Measurements from ENCODE around the gene ZNF532. TPM values are rescaled to one million over a fixed set of nuclear protein-coding genes. Genes with fewer than 3 reads are reported as not detected.

Gene ZNF532
- total and polyA plus RNA-seq, 2 donors (not counting 3 experiments of a cell fraction or from before 2014, with no cell fraction given), result 42.3 to 70.1 TPM

- Histone ChIP-seq H3K36me3 (ENCODE audit: control insufficient read depth in 2 of 2, extremely low read depth in 1 of 2, insufficient read depth in 2 of 2, low read length in 2 of 2) (peaks cover 0 to 4% of the 10 kb centered on the region in 2 experiments), H4K20me1 (replicated peaks; ENCODE audit: control insufficient read depth, extremely low read depth, insufficient read depth, low read length) (no peaks in the 10 kb centered on the region), H3K27ac (ENCODE audit: insufficient read depth, low read depth, low read length) (no peak overlapping the region), H3K9ac (replicated peaks; ENCODE audit: extremely low read depth, insufficient read depth, low read length) (no peak overlapping the region), H3K9me3 (replicated peaks; ENCODE audit: control insufficient read depth, insufficient read depth, low read length) (no peaks in the 10 kb centered on the region), H3K4me2 (ENCODE audit: insufficient read depth, low read length) (no peak overlapping the region), H3K79me2 (ENCODE audit: control insufficient read depth, insufficient read depth, low read length) (no peaks in the 10 kb centered on the region), H3K27me3 (ENCODE audit: control insufficient read depth in 2 of 2, insufficient read depth in 2 of 2, low read length in 2 of 2) (no peaks in the 10 kb centered on the region), H2AFZ (ENCODE audit: low read depth, low read length) (no peak overlapping the region), H3K4me3 (replicated peaks in 1 of 3; ENCODE audit: insufficient read depth in 1 of 3, low read depth in 1 of 3, low read length in 3 of 3) (no peak overlapping the region), H3K9me1 (replicated peaks; ENCODE audit: control insufficient read depth, extremely low read depth, insufficient read depth, low read length) (no peaks in the 10 kb centered on the region), H3K4me1 (ENCODE audit: control insufficient read depth, extremely low read depth, insufficient read depth, low read length) (no peaks in the 10 kb centered on the region)
- POLR2A ChIA-PET, result no interaction called here
- BruUV-seq (replicated peaks), result no TSS peak
- dilution Hi-C loops (cut with MboI; ENCODE audit: extremely low pct_ligation_motif_present, low sequenced_read_pairs) (no loop called here), intact Hi-C loops (cut with micrococcal nuclease) (no loop called here)
- TF ChIP-seq FOS (IDR thresholded peaks at IDR 0.05; ENCODE audit: borderline replicate concordance, insufficient read depth, low read length) (no peak), EZH2 (IDR thresholded peaks at IDR 0.05; ENCODE audit: borderline replicate concordance, low read depth, low read length, severe bottlenecking) (no peak), POLR2AphosphoS5 (IDR thresholded peaks at IDR 0.05; ENCODE audit: insufficient read depth, low read depth, low read length) (no peak)
- no peak for DNase-seq (ENCODE audit: low read depth, low spot score)
- no peak for FAIRE-seq
- CTCF ChIA-PET, result no interaction called here
Observed at GRCh38 chr18:58970943-58971790, 106.5 kb downstream of the ZNF532 start.

- no peak for FAIRE-seq
- no peak overlapping the region for H3K4me2 ChIP-seq (ENCODE audit: insufficient read depth, low read length)
- no peaks in the 10 kb centered on the region for H3K9me1 ChIP-seq (replicated peaks; ENCODE audit: control insufficient read depth, extremely low read depth, insufficient read depth, low read length)
- H3K9me3 ChIP-seq (replicated peaks; ENCODE audit: control insufficient read depth, insufficient read depth, low read length), result no peaks in the 10 kb centered on the region
- H2AFZ ChIP-seq (ENCODE audit: low read depth, low read length), result no peak overlapping the region
- ChIA-PET POLR2A (no interaction called here), CTCF (interaction anchor here (1.1 to 1.2 kb wide), 2 partner anchors 82 to 110 kb away, joined by 3 read pairs; no protein-coding TSS in a partner anchor)
- no peak overlapping the region for H3K27ac ChIP-seq (ENCODE audit: insufficient read depth, low read depth, low read length)
- H4K20me1 ChIP-seq (replicated peaks; ENCODE audit: control insufficient read depth, extremely low read depth, insufficient read depth, low read length), result no peaks in the 10 kb centered on the region
- dilution Hi-C loops (cut with MboI; ENCODE audit: extremely low pct_ligation_motif_present, low sequenced_read_pairs), result no loop called here
- intact Hi-C loops (cut with micrococcal nuclease), result no loop called here
- TF ChIP-seq EZH2 (IDR thresholded peaks at IDR 0.05; ENCODE audit: borderline replicate concordance, low read depth, low read length, severe bottlenecking) (no peak), POLR2AphosphoS5 (IDR thresholded peaks at IDR 0.05; ENCODE audit: insufficient read depth, low read depth, low read length) (no peak), CTCF (IDR thresholded peaks at IDR 0.05; ENCODE audit: extremely low read depth in 1 of 2, insufficient read depth in 1 of 2, low read depth in 1 of 2, low read length in 2 of 2) (no peak), JUN (IDR thresholded peaks at IDR 0.05; ENCODE audit: borderline replicate concordance, insufficient read depth, insufficient read length, low read depth) (no peak), MYC (IDR thresholded peaks at IDR 0.05; ENCODE audit: low read depth, low read length) (no peak), GATA2 (IDR thresholded peaks at IDR 0.05; ENCODE audit: insufficient read depth, insufficient read length, low read depth, low read length) (no peak), POLR2A (IDR thresholded peaks at IDR 0.05; ENCODE audit: low read depth, low read length) (no peak), MAX (IDR thresholded peaks at IDR 0.05; ENCODE audit: insufficient read depth, insufficient read length) (no peak), FOS (IDR thresholded peaks at IDR 0.05; ENCODE audit: borderline replicate concordance, insufficient read depth, low read length) (no peak)
- no peaks in the 10 kb centered on the region for H3K27me3 ChIP-seq (ENCODE audit: control insufficient read depth in 2 of 2, insufficient read depth in 2 of 2, low read length in 2 of 2)
- no peak for DNase-seq (ENCODE audit: low read depth, low spot score)
- H3K79me2 ChIP-seq (ENCODE audit: control insufficient read depth, insufficient read depth, low read length), result no peaks in the 10 kb centered on the region
- peaks cover 0 to 10% of the 10 kb centered on the region in 2 experiments for H3K36me3 ChIP-seq (ENCODE audit: control insufficient read depth in 2 of 2, extremely low read depth in 1 of 2, insufficient read depth in 2 of 2, low read length in 2 of 2)
- H3K4me3 ChIP-seq (replicated peaks in 1 of 3; ENCODE audit: insufficient read depth in 1 of 3, low read depth in 1 of 3, low read length in 3 of 3), result no peak overlapping the region
- no TSS peak for BruUV-seq (replicated peaks)
- H3K9ac ChIP-seq (replicated peaks; ENCODE audit: extremely low read depth, insufficient read depth, low read length), result no peak overlapping the region
- no peaks in the 10 kb centered on the region for H3K4me1 ChIP-seq (ENCODE audit: control insufficient read depth, extremely low read depth, insufficient read depth, low read length)
Observed at GRCh38 chr18:58975296-58975695, 110.6 kb downstream of the ZNF532 start.
